ENCODE results near the gene PLB1.

- TF ChIP-seq CTCF (conservative IDR thresholded peaks at IDR 0.05) (no peak), ZFX (IDR thresholded peaks at IDR 0.05) (no peak)
Observed at GRCh38 chr2:28627722-28628480, 132.0 kb downstream of the PLB1 start.
